ENCODE results near the gene TMEM120A.

GRCh38 chr7:76016191-76016947, 22.0 kb upstream of the TMEM120A start:
- TF ChIP-seq CTCF (IDR thresholded peaks at IDR 0.05 in 4 of 5, conservative IDR thresholded peaks at IDR 0.05 in 1 of 5): no peak
- no peak for TF ChIP-seq POLR2A (IDR thresholded peaks at IDR 0.05)

Data from gastrocnemius medialis (tissue), 4 donors.